ENCODE data around the gene CCNB2. TPM values are rescaled to one million over a fixed set of nuclear protein-coding genes. Genes with fewer than 3 reads are reported as not detected.
"Not testable (repeated sequence)": the region's sequence is repeated elsewhere in the genome, so short reads cannot be mapped to it uniquely, and the experiment has no call there.

The CCNB2 gene
- total RNA-seq, 4 donors from 2014 or later, result 1.6 TPM; not detected in 3

GRCh38 chr15:59159210-59159609, 54.3 kb downstream of the CCNB2 start:
- no peak overlapping the region for H3K27ac ChIP-seq (replicated peaks in 1 of 4)
- no peaks in the 10 kb centered on the region for H3K27me3 ChIP-seq
- H3K9me3 ChIP-seq, result no peaks in the 10 kb centered on the region
- no peak for TF ChIP-seq POLR2A (IDR thresholded peaks at IDR 0.05; ENCODE audit: low read depth)
- TF ChIP-seq POLR2AphosphoS5 (IDR thresholded peaks at IDR 0.05), result no peak
- TF ChIP-seq EP300 (IDR thresholded peaks at IDR 0.05), result no peak
- no peak for TF ChIP-seq CTCF (IDR thresholded peaks at IDR 0.05)
- DNase-seq (ENCODE audit: extremely low spot score), result no peak
- H3K4me3 ChIP-seq, result no peak overlapping the region
- H3K4me1 ChIP-seq, result peaks cover 0 to 6% (median 2%) of the 10 kb centered on the region in 4 donors
- 86% methylated on average over 8 of the region's 9 CpGs for WGBS
- intact Hi-C loops (cut with DNase I), result no loop called here
- H3K36me3 ChIP-seq, result peaks cover 34 to 87% (median 68%) of the 10 kb centered on the region in 4 donors

- DNase-seq (ENCODE audit: extremely low spot score), result no peak
- Histone ChIP-seq H3K4me3 (no peak overlapping the region), H3K4me1 (no peaks in the 10 kb centered on the region), H3K27ac (replicated peaks in 1 of 4) (no peak overlapping the region), H3K9me3 (no peaks in the 10 kb centered on the region), H3K36me3 (peaks cover 34 to 85% (median 66%) of the 10 kb centered on the region in 4 donors), H3K27me3 (no peaks in the 10 kb centered on the region)
- 84% methylated on average over 22 of the region's 23 CpGs for WGBS
- peak in 1 of 3 experiments; percentile 35 for TF ChIP-seq CTCF (IDR thresholded peaks at IDR 0.05)
- TF ChIP-seq POLR2A (IDR thresholded peaks at IDR 0.05; ENCODE audit: low read depth), result no peak
- TF ChIP-seq POLR2AphosphoS5 (IDR thresholded peaks at IDR 0.05), result no peak
- intact Hi-C loops (cut with DNase I), result no loop called here
These were observed 56.1 kb downstream of the CCNB2 start for GRCh38 chr15:59160880-59161593.

- DNase-seq (ENCODE audit: extremely low spot score); H3K27me3 ChIP-seq; H3K4me1 ChIP-seq; H3K9me3 ChIP-seq; H3K27ac ChIP-seq (replicated peaks in 1 of 4); intact Hi-C loops (cut with DNase I); H3K4me3 ChIP-seq: not testable (repeated sequence)
- 99% methylated on average over 7 of the region's 8 CpGs for WGBS
- H3K36me3 ChIP-seq, result peaks cover 30 to 82% (median 60%) of the 10 kb centered on the region in 4 donors
These were observed 57.1 kb downstream of the CCNB2 start for GRCh38 chr15:59162080-59162479.

GRCh38 chr15:59165726-59166125, 60.8 kb downstream of the CCNB2 start:
- intact Hi-C loops (cut with DNase I), result no loop called here

GRCh38 chr15:59166166-59166565, 61.2 kb downstream of the CCNB2 start:
- Histone ChIP-seq H3K27me3 (no peaks in the 10 kb centered on the region), H3K4me3 (no peak overlapping the region), H3K4me1 (peaks cover 0 to 24% (median 17%) of the 10 kb centered on the region in 4 donors), H3K36me3 (peaks cover 8 to 56% (median 33%) of the 10 kb centered on the region in 4 donors), H3K27ac (replicated peaks in 1 of 4) (no peak overlapping the region), H3K9me3 (no peaks in the 10 kb centered on the region)
- no peak for DNase-seq (ENCODE audit: extremely low spot score)
- TF ChIP-seq POLR2A (IDR thresholded peaks at IDR 0.05; ENCODE audit: low read depth) (no peak), EP300 (IDR thresholded peaks at IDR 0.05) (no peak), POLR2AphosphoS5 (IDR thresholded peaks at IDR 0.05) (no peak), CTCF (IDR thresholded peaks at IDR 0.05) (no peak)
- intact Hi-C loops (cut with DNase I), result no loop called here
- 72% methylated on average over 4 of the region's 4 CpGs for WGBS

More at GRCh38 chr15:59165726-59166125, 60.8 kb downstream of the CCNB2 start:
- WGBS, result 83% methylated on average over 3 of the region's 3 CpGs
- TF ChIP-seq POLR2A (IDR thresholded peaks at IDR 0.05; ENCODE audit: low read depth), result no peak
- TF ChIP-seq CTCF (IDR thresholded peaks at IDR 0.05), result no peak
- TF ChIP-seq EP300 (IDR thresholded peaks at IDR 0.05), result no peak
- no peak for TF ChIP-seq POLR2AphosphoS5 (IDR thresholded peaks at IDR 0.05)
- Histone ChIP-seq H3K9me3 (no peaks in the 10 kb centered on the region), H3K4me3 (no peak overlapping the region), H3K27me3 (no peaks in the 10 kb centered on the region), H3K27ac (replicated peaks in 1 of 4) (no peak overlapping the region), H3K36me3 (peaks cover 12 to 56% (median 33%) of the 10 kb centered on the region in 4 donors), H3K4me1 (peaks cover 0 to 22% (median 15%) of the 10 kb centered on the region in 4 donors)
- DNase-seq (ENCODE audit: extremely low spot score), result no peak

All from esophagus muscularis mucosa (tissue), 4 donors.